ENCODE results near the gene WDR81. TPM values are rescaled to one million over a fixed set of nuclear protein-coding genes. Genes with fewer than 3 reads are reported as not detected.

The WDR81 gene
- total RNA-seq, 1 experiment from 2014 or later = 20.5 TPM

- DNase-seq = no peak
- H3K4me2 ChIP-seq = peak overlapping the region; percentile 98
- ChIA-PET CTCF (no interaction called here), POLR2A (ENCODE audit: unreplicated experiment) (interaction anchor here (0.5 kb wide), 1 partner anchor 8 kb away, joined by 3 read pairs; no protein-coding TSS in a partner anchor)
- intact Hi-C loops (cut with micrococcal nuclease; ENCODE audit: unreplicated experiment) = no loop called here
- peak overlapping the region; percentile 93 for H3K4me3 ChIP-seq
- H2AFZ ChIP-seq = peak overlapping the region; percentile 90
- H3K27ac ChIP-seq = no peak overlapping the region
- H3K79me2 ChIP-seq (ENCODE audit: low read depth) = peaks cover 7% of the 10 kb centered on the region; the same call in 1 of the 2 replicates
- no peaks in the 10 kb centered on the region for H3K27me3 ChIP-seq (ENCODE audit: insufficient read depth, low read depth)
- H3K4me1 ChIP-seq (replicated peaks; ENCODE audit: insufficient read depth) = peaks cover 5% of the 10 kb centered on the region; the same call in 1 of the 2 replicates
- H4K20me1 ChIP-seq (ENCODE audit: insufficient read depth) = no peaks in the 10 kb centered on the region; the same call in 1 of the 2 replicates
- peaks cover 11% of the 10 kb centered on the region; the same call in 1 of the 2 replicates for H3F3A ChIP-seq (ENCODE audit: insufficient read depth, low read depth)
- BruUV-seq (replicated peaks) = no TSS peak
- H3K36me3 ChIP-seq (ENCODE audit: low read depth) = no peaks in the 10 kb centered on the region
- H3K9me3 ChIP-seq (ENCODE audit: insufficient read depth, low read depth) = no peaks in the 10 kb centered on the region
- no peaks in the 10 kb centered on the region for H3K9me2 ChIP-seq (ENCODE audit: insufficient read depth)
- no peak for TF ChIP-seq EZH2 (IDR thresholded peaks at IDR 0.05; ENCODE audit: low read depth)
Observed at GRCh38 chr17:1724869-1725641, 551 bp downstream of the WDR81 start.

- Histone ChIP-seq H3K27me3 (ENCODE audit: insufficient read depth, low read depth) (no peaks in the 10 kb centered on the region), H3K27ac (no peak overlapping the region), H3K9me3 (ENCODE audit: insufficient read depth, low read depth) (no peaks in the 10 kb centered on the region), H3K9me2 (ENCODE audit: insufficient read depth) (no peaks in the 10 kb centered on the region), H3K4me2 (peak overlapping the region; percentile 98), H3K79me2 (ENCODE audit: low read depth) (peaks cover 7% of the 10 kb centered on the region; the same call in 1 of the 2 replicates), H3K36me3 (ENCODE audit: low read depth) (no peaks in the 10 kb centered on the region), H3K4me1 (replicated peaks; ENCODE audit: insufficient read depth) (peaks cover 5% of the 10 kb centered on the region; the same call in 1 of the 2 replicates), H3K4me3 (peak overlapping the region; percentile 93; the same call in 1 of the 2 replicates), H2AFZ (no peak overlapping the region), H4K20me1 (ENCODE audit: insufficient read depth) (no peaks in the 10 kb centered on the region; the same call in 1 of the 2 replicates), H3F3A (ENCODE audit: insufficient read depth, low read depth) (peaks cover 11% of the 10 kb centered on the region; the same call in 1 of the 2 replicates)
- no peak for DNase-seq
- CTCF ChIA-PET = no interaction called here
- TF ChIP-seq EZH2 (IDR thresholded peaks at IDR 0.05; ENCODE audit: low read depth) (no peak), CTCF (conservative IDR thresholded peaks at IDR 0.05) (no peak)
- TSS peak; percentile 15 for BruUV-seq (replicated peaks)
- POLR2A ChIA-PET (ENCODE audit: unreplicated experiment) = no interaction called here
- intact Hi-C loops (cut with micrococcal nuclease; ENCODE audit: unreplicated experiment) = no loop called here
Observed at GRCh38 chr17:1725642-1726511, 1.4 kb downstream of the WDR81 start.

GRCh38 chr17:1726626-1727257, 2.2 kb downstream of the WDR81 start:
- ChIA-PET POLR2A (ENCODE audit: unreplicated experiment) (no interaction called here), CTCF (no interaction called here)
- H3K79me2 ChIP-seq (ENCODE audit: low read depth) = peaks cover 7% of the 10 kb centered on the region; the same call in 1 of the 2 replicates
- BruUV-seq (replicated peaks) = no TSS peak
- H3K4me3 ChIP-seq = no peak overlapping the region
- H3K9me2 ChIP-seq (ENCODE audit: insufficient read depth) = no peaks in the 10 kb centered on the region
- no peaks in the 10 kb centered on the region for H3K36me3 ChIP-seq (ENCODE audit: low read depth)
- intact Hi-C loops (cut with micrococcal nuclease; ENCODE audit: unreplicated experiment) = no loop called here
- H3K9me3 ChIP-seq (ENCODE audit: insufficient read depth, low read depth) = no peaks in the 10 kb centered on the region
- no peaks in the 10 kb centered on the region; the same call in none of the 2 replicates for H4K20me1 ChIP-seq (ENCODE audit: insufficient read depth)
- no peak overlapping the region for H3K27ac ChIP-seq
- TF ChIP-seq CTCF (conservative IDR thresholded peaks at IDR 0.05) = no peak
- TF ChIP-seq EZH2 (IDR thresholded peaks at IDR 0.05; ENCODE audit: low read depth) = no peak
- no peak for DNase-seq
- peaks cover 5% of the 10 kb centered on the region; the same call in 1 of the 2 replicates for H3K4me1 ChIP-seq (replicated peaks; ENCODE audit: insufficient read depth)
- no peaks in the 10 kb centered on the region for H3K27me3 ChIP-seq (ENCODE audit: insufficient read depth, low read depth)
- no peak overlapping the region for H2AFZ ChIP-seq
- H3K4me2 ChIP-seq = no peak overlapping the region
- peaks cover 5% of the 10 kb centered on the region; the same call in 1 of the 2 replicates for H3F3A ChIP-seq (ENCODE audit: insufficient read depth, low read depth)
